Fibroblast of mammary gland (primary cell): ENCODE data around the gene ARHGEF26.
A peak's percentile ranks its signal among the peaks of the same experiment; 100 is the strongest.

Experiments
- DNase-seq: peaks from one replicate; pipeline ENCODE4 v3.0.0-alpha.2; 2010; ENCODE audit warnings: low read depth
- H3K4me3 ChIP-seq: 2 replicates; pipeline ENCODE4 v1.5.1; 2011; ENCODE audit warnings: low read depth, mild to moderate bottlenecking, low read length, moderate library complexity; ENCODE audit not compliant: control insufficient read depth
- CTCF ChIP-seq: conservative IDR thresholded peaks from 2 replicates; pipeline ENCODE4 v1.5.1; 2011; ENCODE audit warnings: low read depth, low read length, inconsistent platforms; ENCODE audit not compliant: control insufficient read depth, insufficient read depth

The ARHGEF26 gene

GRCh38 chr3:154191520-154191919 is 70.3 kb downstream of the ARHGEF26 start:
- TF ChIP-seq CTCF, result no peak
- no peak overlapping the region for H3K4me3 ChIP-seq
- DNase-seq, result peak; percentile 4

GRCh38 chr3:154192225-154192624 is 71.0 kb downstream of the ARHGEF26 start:
- no peak overlapping the region for H3K4me3 ChIP-seq
- no peak for DNase-seq
- TF ChIP-seq CTCF, result no peak

GRCh38 chr3:154193000-154193615 is 71.9 kb downstream of the ARHGEF26 start:
- no peak for TF ChIP-seq CTCF
- no peak overlapping the region for H3K4me3 ChIP-seq
- DNase-seq, result peak; percentile 8

GRCh38 chr3:154194877-154195276 is 73.7 kb downstream of the ARHGEF26 start:
- no peak overlapping the region for H3K4me3 ChIP-seq
- no peak for DNase-seq
- TF ChIP-seq CTCF, result no peak

GRCh38 chr3:154195620-154196356 is 74.6 kb downstream of the ARHGEF26 start:
- no peak for DNase-seq
- no peak overlapping the region for H3K4me3 ChIP-seq
- no peak for TF ChIP-seq CTCF

GRCh38 chr3:154197751-154198150 is 76.6 kb downstream of the ARHGEF26 start:
- TF ChIP-seq CTCF, result no peak

More at GRCh38 chr3:154197751-154198150, 76.6 kb downstream of the ARHGEF26 start:
- DNase-seq, result no peak
- H3K4me3 ChIP-seq, result no peak overlapping the region
